Gastroesophageal sphincter (tissue), 3 donors: ENCODE data around the gene GNG3.

Experiments used
- EP300 ChIP-seq: sonication (generic); formaldehyde crosslinking; IDR thresholded peaks from one replicate; pipeline ENCODE4 v1.6.1; 2017; ENCODE audit warnings: antibody characterized with exemption, mild to moderate bottlenecking
- POLR2A ChIP-seq, 2 donors: fragments of 450-650 bp; IDR thresholded peaks; one replicate each; pipeline ENCODE4 v1.6.1; 2017; ENCODE audit warnings: antibody characterized with exemption in 2 of 2, mild to moderate bottlenecking in 2 of 2, moderate library complexity in 1 of 2
- POLR2AphosphoS5 ChIP-seq: sonication (generic); formaldehyde crosslinking; IDR thresholded peaks from one replicate; pipeline ENCODE4 v1.6.1; 2017; ENCODE audit warnings: antibody characterized with exemption
- TF ChIP-seq, protein P1 (sequence below), 4 experiments: fragments of 200-600 bp in 2 of 4; fragments of 450-650 bp in 2 of 4; sonication (generic) in 1 of 4; IDR thresholded peaks; one replicate each; pipeline ENCODE4 v1.5.1; 2017 to 2019; ENCODE audit warnings: antibody characterized with exemption in 4 of 4, mild to moderate bottlenecking in 2 of 4, moderate library complexity in 2 of 4

DNA sequence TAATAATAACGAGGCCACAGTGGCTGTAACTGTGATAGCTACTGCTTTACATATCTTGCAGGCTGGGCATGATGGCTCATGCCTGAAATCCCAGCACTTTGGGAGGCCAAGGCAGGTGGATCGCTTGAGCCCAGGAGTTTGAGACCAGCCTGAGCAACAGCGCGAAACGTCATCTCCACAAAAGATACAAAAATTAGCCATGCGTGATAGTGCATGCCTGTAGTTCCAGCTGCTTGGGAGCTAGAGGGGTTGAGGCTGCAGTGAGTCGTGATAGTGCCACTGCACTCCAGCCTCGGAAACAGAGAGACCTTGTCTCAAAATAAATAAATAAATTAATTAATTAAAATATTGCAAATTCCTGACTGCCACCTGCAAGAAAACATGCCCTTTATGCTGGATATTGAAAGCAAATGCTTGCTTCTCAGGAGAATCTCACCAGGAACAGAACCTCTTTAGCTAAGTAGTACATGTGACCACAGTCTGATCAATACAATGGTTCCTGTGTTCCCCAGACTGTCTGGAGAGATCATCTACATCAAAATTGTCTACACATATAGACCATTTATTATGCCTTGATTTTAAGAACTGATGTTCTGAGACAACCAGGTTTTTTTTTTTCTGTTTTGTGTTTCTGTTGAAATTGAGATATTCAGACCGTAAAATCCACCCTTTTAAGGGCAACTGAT lies 40.1 kb downstream of the GNG3 start:
- TF ChIP-seq, protein P1, sequence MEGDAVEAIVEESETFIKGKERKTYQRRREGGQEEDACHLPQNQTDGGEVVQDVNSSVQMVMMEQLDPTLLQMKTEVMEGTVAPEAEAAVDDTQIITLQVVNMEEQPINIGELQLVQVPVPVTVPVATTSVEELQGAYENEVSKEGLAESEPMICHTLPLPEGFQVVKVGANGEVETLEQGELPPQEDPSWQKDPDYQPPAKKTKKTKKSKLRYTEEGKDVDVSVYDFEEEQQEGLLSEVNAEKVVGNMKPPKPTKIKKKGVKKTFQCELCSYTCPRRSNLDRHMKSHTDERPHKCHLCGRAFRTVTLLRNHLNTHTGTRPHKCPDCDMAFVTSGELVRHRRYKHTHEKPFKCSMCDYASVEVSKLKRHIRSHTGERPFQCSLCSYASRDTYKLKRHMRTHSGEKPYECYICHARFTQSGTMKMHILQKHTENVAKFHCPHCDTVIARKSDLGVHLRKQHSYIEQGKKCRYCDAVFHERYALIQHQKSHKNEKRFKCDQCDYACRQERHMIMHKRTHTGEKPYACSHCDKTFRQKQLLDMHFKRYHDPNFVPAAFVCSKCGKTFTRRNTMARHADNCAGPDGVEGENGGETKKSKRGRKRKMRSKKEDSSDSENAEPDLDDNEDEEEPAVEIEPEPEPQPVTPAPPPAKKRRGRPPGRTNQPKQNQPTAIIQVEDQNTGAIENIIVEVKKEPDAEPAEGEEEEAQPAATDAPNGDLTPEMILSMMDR (IDR thresholded peaks at IDR 0.05) = no peak
- TF ChIP-seq POLR2AphosphoS5 = no peak
- TF ChIP-seq POLR2A (IDR thresholded peaks at IDR 0.05) = no peak
- no peak for TF ChIP-seq EP300
